Activated CD8-positive, alpha-beta memory T cell treated with anti-CD3 and anti-CD28 coated beads for 24 hours (primary cell): ENCODE measurements around the gene NDUFB4.
"Not testable (repeated sequence)": the region's sequence is repeated elsewhere in the genome, so short reads cannot be mapped to it uniquely, and the experiment has no call there.

Experiments
- DNase-seq: peaks from one replicate; pipeline ENCODE4 v3.0.0-alpha.2; 2020

The NDUFB4 gene

DNA sequence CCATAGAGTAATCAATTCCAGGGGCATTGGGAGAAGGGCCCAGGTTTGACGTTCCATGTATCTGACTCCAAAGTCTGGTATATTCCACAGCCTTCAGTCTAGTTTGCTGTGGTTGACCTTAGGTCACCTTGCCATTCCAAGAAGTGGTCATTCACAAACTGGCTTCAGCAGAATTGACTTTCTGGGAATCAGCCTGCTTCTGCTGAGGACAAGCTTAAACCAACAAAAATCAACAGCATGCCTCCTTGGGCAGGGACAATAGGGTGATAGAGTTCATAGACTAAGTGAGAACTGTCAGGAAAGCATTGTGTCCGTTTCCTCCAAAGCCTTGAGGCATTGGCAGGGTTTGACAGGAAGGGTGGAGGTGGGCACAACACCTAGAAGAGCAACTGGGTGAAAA is 24.1 kb upstream of the NDUFB4 start:
- no peak for DNase-seq

GRCh38 chr3:120587332-120587975 is 8.7 kb upstream of the NDUFB4 start:
- DNase-seq = no peak

GRCh38 chr3:120595788-120596115 is 384 bp upstream of the NDUFB4 start:
- DNase-seq = no peak

GRCh38 chr3:120596853-120597223 is 702 bp downstream of the NDUFB4 start:
- DNase-seq = no peak

GRCh38 chr3:120597445-120598049 is 1.4 kb downstream of the NDUFB4 start:
- no peak for DNase-seq

GRCh38 chr3:120599211-120599610 is 3.1 kb downstream of the NDUFB4 start:
- DNase-seq = no peak

GRCh38 chr3:120601554-120601953 is 5.4 kb downstream of the NDUFB4 start:
- DNase-seq = no peak

DNA sequence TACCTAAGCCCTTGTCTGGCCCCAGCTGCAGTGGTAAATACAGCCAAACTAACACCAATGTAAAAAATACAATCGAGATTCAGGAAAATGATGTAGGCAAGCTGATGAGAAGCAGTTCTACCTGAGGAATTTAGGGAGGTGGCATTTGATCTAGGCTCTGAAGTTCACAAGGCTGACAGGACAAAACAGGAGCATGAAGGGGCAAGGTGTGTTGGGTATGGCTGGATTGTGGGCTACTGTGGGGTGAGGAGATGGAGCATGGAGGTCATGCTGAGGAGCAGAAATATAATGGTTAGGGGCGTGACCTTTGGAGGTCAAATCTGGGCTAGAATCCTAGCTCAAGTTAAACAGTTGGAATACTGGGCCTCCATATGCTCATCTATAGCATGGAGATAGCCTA is 6.5 kb downstream of the NDUFB4 start:
- DNase-seq = no peak

DNA sequence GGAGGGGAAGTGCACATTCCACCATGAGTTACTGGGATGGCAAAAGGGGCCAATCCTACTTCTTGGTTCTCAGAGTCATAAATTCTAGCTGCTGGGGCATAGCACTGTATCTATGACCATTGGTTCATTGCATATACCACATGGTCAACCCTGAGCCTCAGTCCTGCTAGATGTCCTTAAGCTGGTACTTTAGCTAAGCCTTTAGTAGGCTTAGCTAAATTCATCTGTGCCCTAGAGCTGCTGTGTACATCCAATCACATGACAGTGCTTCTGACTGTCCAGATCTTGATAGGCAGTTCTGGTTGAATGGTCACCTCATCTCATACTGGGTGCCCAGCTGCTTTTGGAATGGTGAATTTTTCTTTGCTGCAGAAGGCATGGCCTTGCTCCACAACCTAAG is 8.2 kb downstream of the NDUFB4 start:
- DNase-seq = no peak

DNA sequence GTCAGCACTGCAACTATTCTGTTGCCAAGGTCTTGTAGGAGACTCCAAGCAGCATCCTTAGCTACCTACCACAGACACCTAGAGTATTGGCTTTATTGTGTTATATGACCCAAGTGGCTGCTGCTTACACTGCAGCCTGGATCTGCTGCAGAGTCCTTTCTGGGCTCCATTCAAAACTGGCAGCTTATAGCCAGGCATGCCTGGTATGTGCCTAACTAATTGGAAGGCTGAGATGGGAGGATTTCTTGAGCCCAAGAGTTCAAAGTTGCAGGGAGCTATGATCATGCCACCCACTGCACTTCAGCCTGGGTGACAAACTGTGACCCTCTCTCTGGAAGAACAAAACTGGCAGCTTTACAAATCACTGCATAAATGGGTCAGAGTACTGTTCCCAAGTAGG is 8.6 kb downstream of the NDUFB4 start:
- DNase-seq = no peak

DNA sequence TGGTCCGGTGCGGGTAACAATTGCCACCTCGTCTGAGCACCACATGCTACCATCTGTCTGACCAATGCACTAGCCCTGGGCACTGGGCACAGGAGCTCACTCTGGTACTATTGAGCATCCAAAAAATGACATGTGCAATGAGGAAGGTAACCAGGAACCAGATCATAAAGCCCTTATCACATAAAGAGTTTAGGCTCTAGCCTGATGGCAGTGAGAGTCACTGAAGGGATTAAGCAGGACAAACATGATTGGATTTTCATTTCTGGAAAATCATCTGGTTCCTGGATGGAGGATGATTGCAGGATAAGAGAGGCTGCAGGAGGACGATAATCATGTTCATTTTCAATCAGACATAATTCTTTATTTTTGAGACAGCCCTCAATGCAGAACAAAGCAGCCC is 12.4 kb downstream of the NDUFB4 start:
- DNase-seq = no peak

DNA sequence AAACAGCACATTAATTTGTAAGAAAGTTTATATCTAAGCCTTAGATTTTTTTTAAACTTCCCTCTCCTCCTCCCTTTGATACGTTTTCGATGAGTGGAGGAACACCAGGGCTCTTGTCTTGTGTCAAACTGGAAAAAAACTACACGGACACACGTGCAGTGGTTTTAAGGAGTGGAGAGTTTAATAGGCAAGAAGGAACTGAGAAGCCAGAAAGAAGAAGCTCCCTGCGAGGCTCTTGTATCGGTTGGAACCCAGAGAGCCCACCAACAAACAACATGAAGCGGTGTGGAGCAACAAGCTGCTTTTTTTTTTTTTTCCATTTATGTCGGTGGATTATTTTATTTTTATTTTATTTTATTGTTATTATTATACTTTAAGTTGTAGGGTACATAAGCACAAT is 18.6 kb downstream of the NDUFB4 start:
- DNase-seq = no peak

- no peak for DNase-seq
Observed at GRCh38 chr3:120615847-120616609, 19.9 kb downstream of the NDUFB4 start.

GRCh38 chr3:120616745-120617144 is 20.6 kb downstream of the NDUFB4 start:
- DNase-seq = not testable (repeated sequence)

DNA sequence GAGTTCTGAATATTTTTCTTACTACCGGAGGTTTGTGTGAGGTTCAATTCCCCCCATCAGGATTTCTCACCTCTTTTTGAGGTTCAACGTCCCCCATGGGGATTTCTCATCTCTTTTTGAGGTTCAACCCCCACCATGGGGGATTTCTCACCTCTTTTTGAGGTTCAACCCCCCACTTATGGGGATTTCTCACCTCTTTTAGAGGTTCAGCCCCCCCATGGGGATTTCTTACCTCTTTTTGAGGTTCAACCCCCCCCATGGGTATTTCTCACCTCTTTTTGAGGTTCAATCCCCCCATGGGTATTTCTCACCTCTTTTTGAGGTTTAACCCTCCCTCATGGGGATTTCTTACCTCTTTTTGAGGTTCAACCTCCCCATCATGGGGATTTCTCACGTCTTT is 26.3 kb downstream of the NDUFB4 start:
- DNase-seq = no peak

GRCh38 chr3:120622870-120623726 is 27.0 kb downstream of the NDUFB4 start:
- no peak for DNase-seq

DNA sequence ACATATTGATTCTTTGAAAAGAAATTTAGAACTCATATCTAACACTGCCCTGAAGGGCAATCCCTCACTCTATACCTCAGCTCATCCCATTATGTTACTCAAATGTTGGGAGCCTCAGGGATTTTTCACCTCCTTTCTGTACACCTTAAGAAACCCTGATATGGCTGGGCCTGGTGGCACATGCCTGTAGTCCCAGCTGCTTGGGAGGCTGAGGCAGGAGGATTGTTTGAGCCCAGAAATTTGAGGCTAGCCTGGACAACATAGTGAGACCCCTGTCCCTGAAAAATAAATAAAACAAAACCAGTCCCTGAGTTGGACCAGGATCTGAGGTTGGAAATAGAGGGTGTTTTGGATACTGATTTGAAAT is 27.6 kb downstream of the NDUFB4 start:
- DNase-seq = no peak

- no peak for DNase-seq
Observed at GRCh38 chr3:120625159-120625586, 29.0 kb downstream of the NDUFB4 start.

DNA sequence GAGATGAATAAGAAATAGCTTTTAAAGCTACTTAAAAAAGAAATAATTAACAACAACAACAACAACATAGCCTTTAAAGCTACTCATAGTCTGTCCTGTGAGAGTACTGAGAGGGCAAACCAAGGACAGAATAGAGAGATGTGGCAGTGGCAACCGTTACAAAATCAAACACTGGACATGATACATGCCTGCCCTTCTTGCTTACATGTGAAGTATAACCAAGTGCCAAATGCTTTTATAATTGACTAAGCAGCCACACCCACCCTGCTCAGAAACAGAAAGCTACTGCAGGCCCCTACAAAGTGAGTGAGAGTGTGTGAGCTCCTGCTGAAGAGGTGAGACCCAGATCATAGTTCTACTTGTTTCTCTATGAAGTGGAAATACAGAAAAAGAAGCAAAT is 38.4 kb downstream of the NDUFB4 start:
- no peak for DNase-seq

DNA sequence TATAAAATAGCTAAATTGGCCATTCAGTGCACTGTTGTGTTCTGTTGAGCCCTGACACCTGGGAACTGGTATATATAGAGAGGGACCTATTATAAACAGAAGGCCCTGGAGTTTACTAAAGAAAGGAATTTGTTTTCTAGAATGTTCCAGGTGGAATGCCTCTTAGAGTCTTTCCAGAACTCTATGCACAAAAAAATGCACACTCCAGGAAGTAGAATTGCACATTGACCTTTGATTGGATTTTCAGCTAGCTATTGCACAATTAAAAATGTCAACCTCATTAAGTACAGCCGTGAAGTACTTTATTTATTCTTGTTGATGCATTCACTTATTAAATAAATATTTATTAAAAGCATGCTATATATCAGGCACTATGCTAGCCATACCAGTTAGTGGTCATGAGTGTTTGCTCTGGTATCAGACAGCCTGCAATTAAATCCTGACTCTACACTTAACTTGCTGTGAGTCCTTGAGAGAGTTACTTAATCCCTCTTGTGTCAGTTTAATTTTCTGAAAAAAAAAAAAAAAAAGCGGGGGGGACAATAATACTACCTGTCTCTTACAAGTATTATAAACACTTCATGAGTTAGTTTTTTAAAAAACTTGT is 40.8 kb downstream of the NDUFB4 start:
- DNase-seq = no peak

- DNase-seq = no peak
Observed at GRCh38 chr3:120637851-120638559, 41.9 kb downstream of the NDUFB4 start.

GRCh38 chr3:120638820-120639219 is 42.7 kb downstream of the NDUFB4 start:
- not testable (repeated sequence) for DNase-seq
